Measurements from ENCODE around the gene ZNF223. TPM values are rescaled to one million over a fixed set of nuclear protein-coding genes. Genes with fewer than 3 reads are reported as not detected.
A peak's percentile ranks its signal among the peaks of the same experiment; 100 is the strongest.

The ZNF223 gene
- total and polyA plus RNA-seq, 12 donors, result 1.6 to 12.5 (median 6.1) TPM

GRCh38 chr19:44109458-44109857, 57.6 kb downstream of the ZNF223 start:
- peaks cover 0 to 42% (median 0%) of the 10 kb centered on the region in 3 donors for H3K9me3 ChIP-seq (replicated peaks in 1 of 3)
- peaks cover 0 to 6% of the 10 kb centered on the region in 2 donors for H3K36me3 ChIP-seq (replicated peaks in 1 of 2)
- H3K4me1 ChIP-seq (replicated peaks in 1 of 2), result peaks cover 8 to 16% of the 10 kb centered on the region in 2 donors
- intact Hi-C loops (cut with DNase I), result no loop called here
- H3K4me3 ChIP-seq, result no peak overlapping the region
- no peaks in the 10 kb centered on the region for H3K27me3 ChIP-seq
- no peak overlapping the region for H3K27ac ChIP-seq
- TF ChIP-seq CTCF (IDR thresholded peaks at IDR 0.05) (no peak), POLR2A (IDR thresholded peaks at IDR 0.05) (no peak)
- DNase-seq, result no peak

GRCh38 chr19:44111910-44112463, 60.2 kb downstream of the ZNF223 start:
- Histone ChIP-seq H3K27me3 (no peaks in the 10 kb centered on the region), H3K4me3 (peak overlapping the region in 1 of 4 donors; percentile 65), H3K36me3 (replicated peaks in 1 of 2) (no peaks in the 10 kb centered on the region), H3K27ac (peak overlapping the region in 1 of 5 donors; percentile 78), H3K9me3 (replicated peaks in 1 of 3) (peaks cover 0 to 35% (median 0%) of the 10 kb centered on the region in 3 donors), H3K4me1 (replicated peaks in 1 of 2) (peaks cover 8 to 24% of the 10 kb centered on the region in 2 donors)
- intact Hi-C loops (cut with DNase I), result no loop called here
- 10 to 19% (median 18%) methylated on average over 17 of the region's 17 CpGs for WGBS, 4 donors
- peak in 6 of 7 donors; percentile 12 to 75 (median 33) for DNase-seq
- TF ChIP-seq CTCF (IDR thresholded peaks at IDR 0.05) (peak in 1 of 6 experiments; percentile 4), POLR2A (IDR thresholded peaks at IDR 0.05) (no peak)

- Histone ChIP-seq H3K27ac (peak overlapping the region in 3 of 5 donors; percentile 53 to 78 (median 75)), H3K36me3 (replicated peaks in 1 of 2) (peaks cover 0 to 1% of the 10 kb centered on the region in 2 donors), H3K4me3 (peak overlapping the region in 2 of 4 donors; percentile 65), H3K9me3 (replicated peaks in 1 of 3) (peaks cover 0 to 28% (median 0%) of the 10 kb centered on the region in 3 donors), H3K27me3 (no peaks in the 10 kb centered on the region), H3K4me1 (replicated peaks in 1 of 2) (peaks cover 8 to 24% of the 10 kb centered on the region in 2 donors)
- 0 to 1% (median 0%) methylated on average over 11 of the region's 11 CpGs for WGBS, 4 donors
- peak in 1 of 6 experiments; percentile 7 for TF ChIP-seq CTCF (IDR thresholded peaks at IDR 0.05)
- TF ChIP-seq POLR2A (IDR thresholded peaks at IDR 0.05), result peak in 1 of 2 donors; percentile 5
- intact Hi-C loops (cut with DNase I), result no loop called here
- DNase-seq, result no peak
Measured at GRCh38 chr19:44112802-44113137, 60.9 kb downstream of the ZNF223 start.

- Histone ChIP-seq H3K27me3 (no peaks in the 10 kb centered on the region), H3K36me3 (replicated peaks in 1 of 2) (peaks cover 0 to 6% of the 10 kb centered on the region in 2 donors), H3K4me3 (peak within 1 kb of the TSS; percentile 0 to 90 (median 75)), H3K27ac (peak within 1 kb of the TSS in 4 of 5 donors; percentile 33 to 82 (median 77)), H3K4me1 (replicated peaks in 1 of 2) (peaks cover 8 to 24% of the 10 kb centered on the region in 2 donors), H3K9me3 (replicated peaks in 1 of 3) (peaks cover 0 to 23% (median 0%) of the 10 kb centered on the region in 3 donors)
- TF ChIP-seq CTCF (IDR thresholded peaks at IDR 0.05) (peak in 2 of 6 experiments; percentile 24 to 29), POLR2A (IDR thresholded peaks at IDR 0.05) (peak; percentile 17 to 83)
- intact Hi-C loops (cut with DNase I), result no loop called here
- WGBS, 4 donors, result 0 to 1% (median 1%) methylated on average over 24 to 44 of the region's 44 CpGs
- DNase-seq, result peak; percentile 95 to 99 (median 97)
Measured at GRCh38 chr19:44113138-44113783, 61.4 kb downstream of the ZNF223 start, which contains the start of gene ZNF225. Gene ZNF225, plus strand, starts transcription at chr19:44113399. Its CDS starts 2,429 bp downstream, at chr19:44115828.

Data from adrenal gland (tissue), 12 donors.